ENCODE data around the gene CMIP.

Gene CMIP

DNA sequence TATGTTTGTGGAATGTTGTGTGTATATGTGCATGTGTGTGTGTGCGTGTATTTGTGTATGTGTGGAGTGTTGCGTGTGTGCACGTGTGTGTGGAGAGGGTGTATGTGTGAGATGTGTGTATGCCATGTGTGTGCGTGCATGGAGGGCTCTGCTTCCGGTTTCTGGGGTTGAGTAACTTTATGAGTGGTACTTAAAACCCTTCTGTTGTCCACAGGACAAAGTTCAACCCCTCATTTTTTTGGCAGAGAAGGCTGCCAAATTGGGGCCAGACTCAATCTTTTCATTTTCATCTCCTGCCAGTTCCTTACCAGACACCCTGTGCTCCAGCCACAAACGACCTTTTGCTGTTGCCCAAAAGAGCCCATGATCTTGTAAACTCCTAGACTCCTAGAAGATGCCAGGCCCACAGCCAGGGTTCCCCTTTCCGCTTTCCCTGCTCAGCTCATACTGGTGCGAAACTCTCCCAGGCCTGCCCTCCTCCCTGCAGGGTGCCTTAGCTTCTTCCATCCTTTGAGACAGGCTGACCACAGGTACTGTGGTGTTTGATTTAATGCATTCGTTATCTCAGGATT, 100.2 kb downstream of the CMIP start:
- TF ChIP-seq EZH2 (IDR thresholded peaks at IDR 0.05; ENCODE audit: borderline replicate concordance, low read depth, low read length, severe bottlenecking): no peak
- TF ChIP-seq, protein P1, sequence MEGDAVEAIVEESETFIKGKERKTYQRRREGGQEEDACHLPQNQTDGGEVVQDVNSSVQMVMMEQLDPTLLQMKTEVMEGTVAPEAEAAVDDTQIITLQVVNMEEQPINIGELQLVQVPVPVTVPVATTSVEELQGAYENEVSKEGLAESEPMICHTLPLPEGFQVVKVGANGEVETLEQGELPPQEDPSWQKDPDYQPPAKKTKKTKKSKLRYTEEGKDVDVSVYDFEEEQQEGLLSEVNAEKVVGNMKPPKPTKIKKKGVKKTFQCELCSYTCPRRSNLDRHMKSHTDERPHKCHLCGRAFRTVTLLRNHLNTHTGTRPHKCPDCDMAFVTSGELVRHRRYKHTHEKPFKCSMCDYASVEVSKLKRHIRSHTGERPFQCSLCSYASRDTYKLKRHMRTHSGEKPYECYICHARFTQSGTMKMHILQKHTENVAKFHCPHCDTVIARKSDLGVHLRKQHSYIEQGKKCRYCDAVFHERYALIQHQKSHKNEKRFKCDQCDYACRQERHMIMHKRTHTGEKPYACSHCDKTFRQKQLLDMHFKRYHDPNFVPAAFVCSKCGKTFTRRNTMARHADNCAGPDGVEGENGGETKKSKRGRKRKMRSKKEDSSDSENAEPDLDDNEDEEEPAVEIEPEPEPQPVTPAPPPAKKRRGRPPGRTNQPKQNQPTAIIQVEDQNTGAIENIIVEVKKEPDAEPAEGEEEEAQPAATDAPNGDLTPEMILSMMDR (IDR thresholded peaks at IDR 0.05; ENCODE audit: borderline replicate concordance, extremely low read depth, low read length, poor library complexity, severe bottlenecking): no peak
- no peak overlapping the region for H3K27ac ChIP-seq (ENCODE audit: low read length)
- H3K4me1 ChIP-seq (ENCODE audit: insufficient read depth, low read length): no peaks in the 10 kb centered on the region
- H3K36me3 ChIP-seq (ENCODE audit: insufficient read depth, low read length): peaks cover 2% of the 10 kb centered on the region; the same call in 1 of the 2 replicates
- H3K79me2 ChIP-seq (ENCODE audit: insufficient read depth, low read length): peaks cover 96% of the 10 kb centered on the region
- H3K27me3 ChIP-seq (ENCODE audit: insufficient read depth, low read length, poor library complexity): no peaks in the 10 kb centered on the region
- no peak overlapping the region for H3K4me3 ChIP-seq (ENCODE audit: low read depth in 1 of 2, low read length in 2 of 2)
- H3K9me3 ChIP-seq (ENCODE audit: insufficient read depth, low read length, severe bottlenecking): no peaks in the 10 kb centered on the region
- no peak for DNase-seq
- no peak overlapping the region for H3K9ac ChIP-seq (ENCODE audit: low read depth, low read length)
- no peak overlapping the region for H2AFZ ChIP-seq (ENCODE audit: low read depth, low read length)
- no peak for ATAC-seq (ENCODE audit: insufficient read depth, low read depth)
- H4K20me1 ChIP-seq (ENCODE audit: insufficient read depth, low read length): peaks cover 93% of the 10 kb centered on the region
- no peak overlapping the region for H3K4me2 ChIP-seq (ENCODE audit: insufficient read depth, low read length)

GRCh38 chr16:81545470-81546250, 101.1 kb downstream of the CMIP start:
- TF ChIP-seq, protein P1 (IDR thresholded peaks at IDR 0.05; ENCODE audit: borderline replicate concordance, extremely low read depth, low read length, poor library complexity, severe bottlenecking): no peak
- TF ChIP-seq EZH2 (IDR thresholded peaks at IDR 0.05; ENCODE audit: borderline replicate concordance, low read depth, low read length, severe bottlenecking): no peak
- Histone ChIP-seq H3K27ac (ENCODE audit: low read length) (no peak overlapping the region), H2AFZ (ENCODE audit: low read depth, low read length) (no peak overlapping the region), H3K36me3 (ENCODE audit: insufficient read depth, low read length) (peaks cover 3% of the 10 kb centered on the region; the same call in 1 of the 2 replicates), H3K4me1 (ENCODE audit: insufficient read depth, low read length) (no peaks in the 10 kb centered on the region), H3K4me3 (ENCODE audit: low read depth in 1 of 2, low read length in 2 of 2) (no peak overlapping the region), H3K9ac (ENCODE audit: low read depth, low read length) (no peak overlapping the region), H3K4me2 (ENCODE audit: insufficient read depth, low read length) (no peak overlapping the region), H3K27me3 (ENCODE audit: insufficient read depth, low read length, poor library complexity) (no peaks in the 10 kb centered on the region), H3K9me3 (ENCODE audit: insufficient read depth, low read length, severe bottlenecking) (no peaks in the 10 kb centered on the region), H3K79me2 (ENCODE audit: insufficient read depth, low read length) (peaks cover 97% of the 10 kb centered on the region), H4K20me1 (ENCODE audit: insufficient read depth, low read length) (peaks cover 96% of the 10 kb centered on the region)
- peak; percentile 19; the same call in 1 of the 3 replicates for ATAC-seq (ENCODE audit: insufficient read depth, low read depth)
- no peak for DNase-seq

- Histone ChIP-seq H3K9ac (ENCODE audit: low read depth, low read length) (no peak overlapping the region), H3K4me2 (ENCODE audit: insufficient read depth, low read length) (no peak overlapping the region), H2AFZ (ENCODE audit: low read depth, low read length) (no peak overlapping the region), H3K9me3 (ENCODE audit: insufficient read depth, low read length, severe bottlenecking) (no peaks in the 10 kb centered on the region), H4K20me1 (ENCODE audit: insufficient read depth, low read length) (peaks cover 98% of the 10 kb centered on the region), H3K4me1 (ENCODE audit: insufficient read depth, low read length) (no peaks in the 10 kb centered on the region), H3K4me3 (ENCODE audit: low read depth in 1 of 2, low read length in 2 of 2) (no peak overlapping the region), H3K79me2 (ENCODE audit: insufficient read depth, low read length) (peaks cover 99% of the 10 kb centered on the region), H3K27ac (ENCODE audit: low read length) (no peak overlapping the region), H3K36me3 (ENCODE audit: insufficient read depth, low read length) (peaks cover 3% of the 10 kb centered on the region; the same call in 1 of the 2 replicates), H3K27me3 (ENCODE audit: insufficient read depth, low read length, poor library complexity) (no peaks in the 10 kb centered on the region)
- DNase-seq (no peak), ATAC-seq (ENCODE audit: insufficient read depth, low read depth) (no peak)
- TF ChIP-seq EZH2 (IDR thresholded peaks at IDR 0.05; ENCODE audit: borderline replicate concordance, low read depth, low read length, severe bottlenecking): no peak
- TF ChIP-seq, protein P1 (IDR thresholded peaks at IDR 0.05; ENCODE audit: borderline replicate concordance, extremely low read depth, low read length, poor library complexity, severe bottlenecking): no peak
Observed at GRCh38 chr16:81546781-81547180, 102.2 kb downstream of the CMIP start.
